NCI-H1436 (cell line): ENCODE data around the gene PGBD2.
"Not testable (repeated sequence)": the region's sequence is repeated elsewhere in the genome, so short reads cannot be mapped to it uniquely, and the experiment has no call there.

Experiments
- DNase-seq: peaks from one replicate; lab custom pipeline; 2025; lab: John Stamatoyannopoulos, UW

The PGBD2 gene, protein sequence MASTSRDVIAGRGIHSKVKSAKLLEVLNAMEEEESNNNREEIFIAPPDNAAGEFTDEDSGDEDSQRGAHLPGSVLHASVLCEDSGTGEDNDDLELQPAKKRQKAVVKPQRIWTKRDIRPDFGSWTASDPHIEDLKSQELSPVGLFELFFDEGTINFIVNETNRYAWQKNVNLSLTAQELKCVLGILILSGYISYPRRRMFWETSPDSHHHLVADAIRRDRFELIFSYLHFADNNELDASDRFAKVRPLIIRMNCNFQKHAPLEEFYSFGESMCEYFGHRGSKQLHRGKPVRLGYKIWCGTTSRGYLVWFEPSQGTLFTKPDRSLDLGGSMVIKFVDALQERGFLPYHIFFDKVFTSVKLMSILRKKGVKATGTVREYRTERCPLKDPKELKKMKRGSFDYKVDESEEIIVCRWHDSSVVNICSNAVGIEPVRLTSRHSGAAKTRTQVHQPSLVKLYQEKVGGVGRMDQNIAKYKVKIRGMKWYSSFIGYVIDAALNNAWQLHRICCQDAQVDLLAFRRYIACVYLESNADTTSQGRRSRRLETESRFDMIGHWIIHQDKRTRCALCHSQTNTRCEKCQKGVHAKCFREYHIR

DNA sequence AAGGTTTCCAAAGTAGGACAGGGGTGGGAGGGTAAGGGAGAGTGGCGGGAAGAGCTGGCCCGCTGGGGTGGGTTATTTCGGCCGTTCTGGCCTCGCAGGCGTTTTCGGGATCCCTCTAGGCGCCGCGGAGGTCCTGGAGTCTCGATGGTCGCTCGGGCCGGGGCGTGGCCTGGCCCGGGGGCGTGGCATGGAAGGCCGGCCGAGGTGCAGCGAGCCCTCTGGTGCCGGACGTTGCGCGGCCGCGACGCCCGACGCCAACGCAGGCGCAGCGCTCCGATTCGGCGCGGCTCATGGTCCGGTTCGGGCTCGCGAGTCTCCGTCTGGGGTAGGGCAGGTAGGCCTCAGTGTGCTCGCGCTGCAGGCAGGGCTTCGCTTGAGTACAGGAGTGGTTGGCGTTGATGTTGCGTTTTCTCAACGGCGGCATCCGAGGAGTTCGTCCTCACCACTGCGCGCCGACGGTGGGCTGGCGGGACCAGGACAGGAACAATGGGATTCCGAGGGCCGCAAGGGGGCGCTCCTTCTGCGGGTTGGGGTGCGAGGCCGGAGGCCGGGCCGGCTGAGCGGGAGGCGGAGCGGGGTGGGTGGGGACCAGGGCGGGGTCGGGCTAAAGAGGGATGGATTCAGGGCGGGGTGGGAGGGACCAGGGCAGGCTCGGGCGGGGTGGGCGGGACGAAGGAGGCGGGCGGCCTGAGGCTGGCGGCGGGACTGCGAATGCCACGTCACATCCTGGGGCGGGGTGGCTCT lies at the start of gene PGBD2:
PGBD2 (plus strand) TSS at position 227 of the 744 bp plus-strand sequence. CDS start 7,628 bp downstream, outside the sequence.
- DNase-seq, result peak; percentile 95

DNA sequence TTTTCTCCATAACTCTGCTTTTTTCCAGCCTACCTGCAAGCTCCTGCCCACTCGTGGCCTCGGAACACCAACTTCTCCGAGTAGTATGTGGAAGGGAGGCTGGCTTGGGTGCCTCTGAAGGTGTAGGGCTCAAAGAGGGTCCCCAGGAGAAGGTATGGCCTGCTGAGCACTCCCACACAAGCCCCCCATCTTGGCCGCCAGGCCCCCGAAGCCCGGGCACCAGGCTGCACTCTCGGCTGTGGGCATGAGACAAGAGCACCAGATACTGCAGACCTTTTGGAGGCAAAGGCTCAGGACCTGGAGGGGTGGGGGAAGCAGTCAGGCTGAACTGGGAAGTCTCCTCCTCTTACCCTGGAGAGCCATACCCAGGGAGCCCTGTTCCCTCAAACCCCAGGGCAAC lies 48.8 kb upstream of the PGBD2 start:
- DNase-seq, result no peak

DNA sequence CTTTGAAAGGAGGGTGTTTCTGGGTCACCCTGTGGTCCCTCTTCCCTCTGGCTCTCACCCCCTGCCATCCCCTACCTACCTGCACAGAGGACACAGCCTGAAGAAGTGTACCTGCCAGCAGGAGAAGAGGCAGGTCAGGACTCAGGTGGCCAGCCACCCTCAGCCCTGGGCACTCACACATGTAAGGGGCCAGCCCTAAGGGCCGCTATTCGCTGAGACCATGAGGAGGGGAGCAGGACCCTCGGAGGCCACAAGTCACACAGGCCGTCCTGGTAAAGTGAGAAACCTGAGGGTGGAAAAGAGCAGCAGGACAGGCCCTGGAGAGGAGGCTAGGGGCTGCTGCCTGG lies 48.3 kb upstream of the PGBD2 start:
- DNase-seq, result no peak

DNA sequence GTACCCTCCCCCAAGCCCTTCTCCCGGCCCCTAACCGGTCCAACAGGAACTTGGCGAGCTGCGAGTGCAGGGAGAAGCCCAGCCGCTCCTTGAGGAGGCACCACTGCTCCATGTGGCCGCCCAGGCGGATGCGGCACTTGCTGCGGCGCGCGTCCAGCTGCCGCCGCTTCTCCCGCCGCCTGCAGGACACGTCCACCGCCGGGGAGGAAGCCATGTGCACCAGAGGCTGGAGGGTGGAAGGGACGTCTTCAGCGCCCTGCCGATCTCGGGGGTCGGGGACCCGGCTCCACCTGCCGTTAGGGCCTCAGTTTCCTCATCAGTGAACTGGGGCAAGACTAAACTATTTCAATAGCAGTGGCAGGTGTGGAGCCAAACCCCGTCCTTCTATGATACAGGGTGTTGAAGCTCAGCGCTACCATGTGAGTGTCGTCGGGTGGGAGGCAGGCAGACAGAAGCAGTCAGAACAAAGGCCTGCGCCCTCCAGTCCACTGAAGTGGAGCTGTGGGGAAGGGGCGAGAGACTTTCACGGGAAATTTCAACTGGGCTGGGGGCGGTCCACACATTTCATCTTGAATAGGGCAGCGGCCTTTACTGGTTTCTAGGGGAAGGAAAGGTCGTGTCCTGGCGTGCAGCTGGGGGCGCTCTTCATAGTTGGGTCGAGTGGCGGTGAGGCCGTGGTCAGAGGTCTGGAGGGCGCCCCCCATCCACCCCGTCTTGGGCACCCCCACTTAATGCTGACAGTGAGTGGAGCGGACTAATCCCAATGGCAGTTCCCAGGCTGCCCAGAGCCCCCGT lies 47.7 kb upstream of the PGBD2 start:
- peak; percentile 69 for DNase-seq

DNA sequence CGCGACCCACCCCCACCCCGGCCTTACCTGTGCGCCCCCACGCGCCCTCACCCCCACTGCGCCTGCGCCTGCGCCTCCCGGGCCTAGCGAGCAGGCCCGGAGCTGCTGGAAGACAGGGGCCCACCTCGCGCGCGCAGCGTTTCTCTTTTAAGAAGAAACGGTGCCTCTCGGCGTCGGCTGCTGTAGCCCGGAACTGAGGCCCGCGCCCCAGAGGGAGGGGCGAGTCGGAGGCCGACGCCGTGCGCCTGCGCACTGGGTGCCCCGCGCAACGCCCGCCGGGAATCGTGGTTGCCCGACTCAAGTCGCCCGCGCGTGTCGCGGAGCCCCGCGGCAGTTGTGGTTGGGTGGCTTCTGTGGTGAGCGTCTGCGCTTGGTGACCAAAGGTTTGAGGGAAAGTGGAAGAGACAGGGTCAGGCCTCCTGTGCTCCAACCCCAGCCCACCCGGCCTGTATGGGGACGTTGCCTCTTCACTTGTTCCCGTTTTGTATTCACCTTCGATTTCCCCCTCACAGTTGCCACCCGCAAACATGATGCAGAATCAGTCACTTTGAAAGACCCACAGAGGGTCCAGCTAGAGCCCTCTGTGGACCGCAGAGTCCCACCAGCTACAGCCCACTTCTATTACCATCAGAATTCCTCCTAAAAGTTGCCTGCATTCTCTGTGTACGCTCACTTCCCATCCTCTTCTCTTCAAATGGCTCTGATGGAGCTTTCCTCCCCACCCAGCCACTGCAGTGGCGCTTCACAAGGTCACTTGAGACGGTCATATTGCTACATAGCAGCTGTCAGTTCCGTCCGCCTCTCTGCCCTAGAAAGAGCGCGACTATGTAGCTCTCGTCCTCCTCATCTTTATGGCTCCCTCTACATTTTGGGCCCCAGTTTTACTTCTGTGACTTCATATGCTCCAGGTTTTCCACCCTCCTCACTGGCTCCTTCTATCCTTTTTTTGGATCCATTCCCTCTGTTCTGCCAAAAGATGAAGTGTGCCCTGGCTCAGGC lies 46.8 kb upstream of the PGBD2 start, which contains the start of gene ZNF692:
ZNF692 (minus strand) TSS at position 195 of the 999 bp plus-strand sequence. CDS start 776 bp downstream, outside the sequence.
- peak; percentile 99 for DNase-seq

DNA sequence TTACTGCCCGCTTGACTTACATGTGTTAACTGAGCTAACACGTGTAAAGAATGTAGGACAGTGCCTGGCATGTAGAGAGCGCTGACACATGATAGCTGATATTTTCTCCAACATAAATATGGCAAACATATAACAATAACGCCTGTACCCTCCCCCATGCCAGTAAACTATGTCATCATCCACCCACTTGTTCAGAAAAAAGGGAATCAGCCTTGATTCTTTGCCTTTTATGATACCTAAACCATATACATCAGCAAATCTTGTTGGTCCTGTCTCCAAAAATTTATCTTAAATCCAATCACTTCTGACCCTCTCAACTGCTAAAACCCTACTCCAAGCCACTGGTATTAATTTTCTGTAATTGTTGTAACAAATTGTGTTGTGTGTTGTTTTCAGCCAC lies 46.0 kb upstream of the PGBD2 start:
- DNase-seq, result no peak

DNA sequence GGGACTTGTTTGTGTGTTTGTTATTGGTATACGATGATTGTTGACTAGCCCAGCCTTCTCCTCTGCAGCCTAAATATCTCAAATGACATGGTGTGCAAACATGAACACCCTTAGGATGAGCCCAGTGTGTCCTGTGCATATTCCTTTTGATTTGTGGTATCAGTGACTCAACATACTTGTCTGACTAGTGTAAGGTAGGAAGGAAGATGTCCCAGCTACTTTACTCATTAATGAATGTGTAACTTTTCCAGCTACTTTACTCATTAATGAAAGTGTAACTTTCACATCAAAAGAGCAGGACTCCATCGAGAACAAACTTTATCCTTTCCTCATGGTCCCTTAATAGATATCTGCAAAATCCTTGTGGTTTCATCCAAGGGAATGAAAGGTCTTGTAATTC lies 44.4 kb upstream of the PGBD2 start:
- DNase-seq, result no peak

DNA sequence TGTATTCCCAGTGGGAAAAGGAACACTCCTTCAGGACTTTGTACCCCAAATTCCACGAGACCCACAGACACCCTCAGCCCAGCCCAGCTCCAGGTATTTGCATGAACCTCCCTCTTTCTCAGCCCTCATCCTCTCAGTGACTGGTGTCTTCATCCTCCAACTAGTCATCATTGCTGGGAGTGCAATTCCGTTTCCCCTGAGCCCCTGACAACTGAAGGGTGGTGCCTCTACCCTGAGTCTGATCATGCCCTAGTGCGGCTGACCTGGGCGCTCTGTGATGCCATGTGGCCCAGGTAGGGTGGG lies 43.4 kb upstream of the PGBD2 start:
- DNase-seq, result no peak

DNA sequence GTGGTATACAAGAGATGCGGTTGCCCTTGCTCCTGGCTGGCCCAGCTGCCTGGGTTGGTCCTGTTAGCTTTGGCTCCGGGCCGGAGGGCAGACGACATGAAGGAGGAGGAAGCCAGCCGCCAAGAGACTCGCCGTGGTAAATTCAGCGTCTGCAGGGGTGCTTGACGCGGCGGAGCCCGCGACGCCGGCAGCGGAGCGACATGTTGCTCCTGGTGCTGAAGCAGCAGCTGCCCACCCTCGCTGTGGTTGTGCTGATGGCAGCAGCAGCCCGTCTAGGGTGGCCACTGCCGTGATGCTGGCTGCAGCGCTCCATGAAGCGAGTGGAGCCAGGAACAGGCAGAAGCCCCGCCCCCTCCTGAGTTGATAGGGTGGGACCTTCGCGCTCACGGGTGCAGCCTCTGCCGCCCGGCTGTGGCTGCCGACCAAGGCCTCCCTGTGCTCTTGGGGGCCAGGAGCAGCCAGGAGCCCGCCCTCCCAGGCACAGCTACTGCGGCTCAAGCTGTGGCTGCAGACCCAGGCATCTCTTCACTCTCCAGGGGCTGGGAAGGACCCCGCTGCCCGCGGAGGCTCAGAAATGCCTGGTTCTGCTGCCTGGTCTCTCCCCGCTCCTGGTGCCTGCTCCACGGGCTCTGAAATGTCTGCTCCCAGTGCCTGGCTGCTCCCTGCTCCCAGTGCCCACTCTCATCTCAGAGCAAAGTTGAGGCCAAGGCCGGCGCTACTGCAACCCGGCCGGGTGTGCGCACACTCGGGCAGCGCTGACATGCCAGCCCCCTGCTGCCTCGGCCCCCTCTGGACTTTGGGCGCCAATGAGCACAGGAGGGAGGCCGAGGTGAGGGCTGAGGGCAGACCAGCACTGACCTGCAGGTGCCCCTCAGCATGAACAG lies 42.8 kb upstream of the PGBD2 start:
- DNase-seq, result peak; percentile 90

DNA sequence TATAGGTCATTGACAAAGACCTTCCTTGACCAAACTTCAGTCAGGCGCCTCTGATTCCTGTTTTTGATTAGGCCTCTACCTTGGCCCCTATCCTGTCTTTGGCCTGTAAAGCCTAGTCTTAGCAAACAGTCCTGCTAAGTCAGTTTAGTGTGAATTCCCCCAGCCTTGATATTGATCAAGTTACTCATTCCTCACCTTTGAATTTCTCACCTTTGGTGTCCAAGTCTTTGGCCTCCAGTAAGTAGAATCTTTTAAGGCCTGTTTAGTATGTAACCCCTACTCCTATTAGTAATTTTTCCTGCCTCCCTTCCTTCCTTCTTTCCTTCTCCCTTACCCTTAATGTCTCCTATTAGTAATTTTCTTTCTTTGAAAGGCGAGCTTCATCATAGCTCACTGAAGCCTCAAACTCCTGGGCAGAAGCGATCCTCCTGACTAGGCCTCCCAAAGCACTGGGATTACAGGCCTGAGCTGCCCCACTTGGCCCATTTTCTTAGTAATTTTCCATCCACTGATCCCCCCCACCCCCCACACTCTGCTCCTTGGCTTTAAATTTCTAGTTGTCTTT lies 34.1 kb upstream of the PGBD2 start:
- no peak for DNase-seq

DNA sequence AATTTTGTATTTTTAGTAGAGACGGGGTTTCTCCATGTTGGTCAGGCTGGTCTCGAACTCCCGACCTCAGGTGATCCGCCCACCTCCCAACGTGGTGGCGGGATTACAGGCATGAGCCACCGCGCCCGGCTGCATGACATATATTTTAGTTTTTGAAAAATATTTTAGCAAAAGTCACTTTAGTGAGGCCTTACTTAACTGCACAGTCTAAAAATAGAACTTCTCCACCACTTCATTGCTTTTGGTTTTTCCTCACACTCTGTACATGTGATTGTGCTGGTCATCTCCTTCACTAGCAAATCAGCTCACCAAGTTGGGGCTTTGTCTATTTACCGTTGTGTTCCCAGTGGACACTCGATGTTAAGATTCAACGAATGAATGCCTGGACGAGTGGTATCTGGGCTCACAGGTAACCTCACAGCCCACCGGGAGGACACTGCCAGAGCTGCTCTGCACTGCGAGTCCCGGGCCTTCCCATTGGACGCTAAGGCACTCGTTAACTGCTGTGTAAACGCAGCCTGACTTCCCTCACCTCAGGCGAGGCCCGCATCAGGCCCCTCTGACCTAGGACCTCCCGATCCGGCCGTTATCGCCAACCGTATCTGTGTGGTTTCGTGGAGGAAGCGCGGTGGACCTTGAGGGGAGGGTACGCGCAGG lies 33.2 kb upstream of the PGBD2 start:
- peak; percentile 78 for DNase-seq

DNA sequence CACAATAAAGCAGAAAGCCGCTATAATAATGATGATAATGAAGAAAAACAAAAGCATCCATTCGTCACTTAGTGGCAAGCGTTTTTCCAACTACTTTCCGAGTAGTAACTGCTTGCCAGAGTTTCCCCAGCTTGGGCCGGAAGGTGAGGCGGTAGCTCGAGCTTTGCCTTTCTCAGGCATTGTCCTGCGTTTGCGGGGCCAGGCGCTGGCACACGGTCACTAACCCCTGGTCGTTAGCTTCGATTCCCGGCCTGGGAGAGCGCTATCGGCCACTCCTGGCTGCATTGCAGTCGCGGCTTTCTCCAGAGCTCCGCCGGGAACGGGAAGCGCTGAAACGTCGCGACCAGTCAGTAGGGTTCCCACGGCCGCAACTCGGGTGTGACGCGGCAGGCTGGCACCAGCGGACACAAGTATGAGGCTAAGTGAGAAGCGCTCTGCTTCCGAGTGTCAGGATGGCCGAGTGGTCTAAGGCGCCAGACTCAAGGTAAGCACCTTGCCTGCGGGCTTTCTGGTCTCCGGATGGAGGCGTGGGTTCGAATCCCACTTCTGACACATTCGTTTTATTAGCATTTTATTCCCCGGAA lies 32.5 kb upstream of the PGBD2 start:
- DNase-seq, result peak; percentile 96

DNA sequence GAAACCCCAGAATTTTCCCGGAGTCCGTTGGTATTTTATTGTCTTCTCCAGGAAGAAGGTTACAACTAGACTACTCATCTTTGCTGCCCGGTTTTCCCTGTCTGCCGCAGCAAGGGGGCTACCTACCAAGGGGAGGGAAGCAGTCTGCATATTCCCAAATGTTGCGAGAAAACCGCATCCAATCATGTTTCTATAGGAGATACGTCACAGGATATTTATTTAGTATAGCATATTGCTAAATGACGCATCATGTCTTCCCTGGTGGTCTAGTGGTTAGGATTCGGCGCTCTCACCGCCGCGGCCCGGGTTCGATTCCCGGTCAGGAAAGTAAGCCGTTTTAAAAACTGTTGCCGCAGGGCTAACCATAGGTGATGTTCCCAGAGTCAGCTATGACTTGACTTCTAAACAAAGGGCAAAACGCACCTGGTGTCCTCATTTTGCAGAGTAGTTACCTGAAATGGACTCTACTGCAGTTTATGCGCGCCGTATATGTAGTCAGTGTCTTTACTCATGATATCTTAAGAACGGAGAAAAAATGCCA lies 32.0 kb upstream of the PGBD2 start:
- peak; percentile 93 for DNase-seq

DNA sequence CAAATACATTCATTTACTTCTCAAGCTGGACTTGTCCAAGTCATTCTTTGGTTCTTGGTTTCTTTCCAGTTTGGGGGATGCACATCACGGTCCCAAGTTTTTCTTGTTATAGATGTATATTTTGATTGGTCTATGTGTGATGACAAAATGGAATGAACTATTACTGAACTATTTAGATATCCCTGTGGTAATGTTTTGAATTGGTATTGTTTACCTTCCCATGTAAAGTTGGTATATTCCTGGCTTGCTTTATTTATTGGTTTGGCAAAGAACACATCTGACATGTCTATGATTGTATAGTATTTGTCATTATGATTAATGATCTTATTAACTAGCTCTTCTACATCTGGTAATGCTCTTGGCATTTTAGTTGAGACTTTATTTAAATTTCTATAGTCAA lies 24.8 kb upstream of the PGBD2 start:
- no peak for DNase-seq

DNA sequence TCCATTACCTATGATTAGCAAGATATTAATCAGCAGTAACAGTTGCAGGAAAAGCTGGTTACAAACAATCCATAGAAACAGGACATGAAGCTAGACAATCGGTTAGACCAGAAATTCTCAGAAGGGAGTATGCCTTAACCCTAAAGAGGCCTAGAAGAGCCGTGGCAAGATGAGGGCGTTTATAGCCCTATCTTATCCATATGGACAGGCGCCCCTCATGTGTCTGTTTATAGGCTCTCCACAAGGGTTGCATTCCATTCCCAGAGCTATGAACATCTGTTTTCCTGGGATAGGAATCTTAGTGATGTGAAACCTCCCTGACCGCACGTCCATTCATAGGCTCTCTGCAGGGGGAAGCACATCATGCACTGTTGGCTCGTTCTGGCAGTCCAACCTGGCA lies 23.6 kb upstream of the PGBD2 start:
- not testable (repeated sequence) for DNase-seq

DNA sequence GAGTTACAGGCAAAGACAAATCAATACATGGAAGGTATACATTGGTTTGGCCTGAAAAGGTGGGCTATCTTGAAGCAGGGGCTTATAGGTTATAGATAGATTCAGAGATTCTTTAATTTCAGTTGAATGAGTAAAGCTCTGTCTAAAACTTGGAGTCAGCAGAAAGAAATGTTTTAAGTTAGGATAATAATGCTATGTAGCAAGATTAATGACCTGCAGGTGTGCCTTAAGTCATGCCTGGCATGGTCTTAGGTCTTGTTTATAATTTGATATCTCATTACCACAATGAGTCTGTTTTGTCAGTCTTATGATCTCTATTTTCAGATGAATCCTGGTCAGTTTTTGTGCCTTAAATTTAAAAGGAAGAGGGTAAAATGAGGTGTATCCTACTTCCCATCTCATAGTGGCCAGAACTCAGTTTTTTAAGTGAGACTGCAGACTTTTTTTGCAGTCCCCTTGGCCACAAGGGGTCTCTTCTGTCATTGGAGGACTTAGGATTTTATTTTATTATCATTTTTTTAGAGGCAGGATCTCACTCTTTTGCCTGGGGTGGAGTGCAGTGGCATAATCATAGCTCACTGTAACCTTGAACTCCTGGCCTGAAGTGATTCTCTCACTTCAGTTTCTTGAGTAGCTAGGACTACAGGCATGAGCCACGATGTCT lies 21.3 kb upstream of the PGBD2 start:
- no peak for DNase-seq

DNA sequence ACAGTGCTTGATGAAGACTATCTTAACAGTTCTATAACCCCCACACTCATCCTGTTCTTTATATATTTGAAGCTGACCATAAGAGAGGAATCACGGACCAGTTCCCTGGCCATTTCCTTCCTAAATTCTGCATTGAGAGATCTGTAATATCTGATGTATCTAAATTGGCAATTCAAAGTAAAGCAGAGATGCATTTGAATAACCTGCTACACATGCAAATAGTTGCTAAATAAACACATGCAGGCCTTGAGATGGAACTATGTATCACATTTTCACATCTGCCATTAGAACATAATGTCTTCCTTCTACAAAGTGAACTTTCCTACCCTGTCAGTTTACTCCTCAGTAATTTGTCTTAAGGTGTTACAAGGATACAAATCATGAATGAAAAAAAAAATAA lies 20.4 kb upstream of the PGBD2 start:
- no peak for DNase-seq
